HepG2 (cell line): ENCODE measurements around the gene KRTDAP. TPM values are rescaled to one million over a fixed set of nuclear protein-coding genes. Genes with fewer than 3 reads are reported as not detected.

Source experiments
- GFI1 ChIP-seq: sonication (generic); formaldehyde crosslinking; IDR thresholded peaks from 2 replicates; pipeline ENCODE4 v1.5.0; 2020; ENCODE audit warnings: missing genetic modification reagents, mild to moderate bottlenecking, borderline replicate concordance
- MBD4 ChIP-seq: IDR thresholded peaks from 2 replicates; pipeline ENCODE4 v1.6.1; 2012; ENCODE audit warnings: low read length, inconsistent platforms, borderline replicate concordance
- MTF1 ChIP-seq: sonication (generic); formaldehyde crosslinking; IDR thresholded peaks from 2 replicates; pipeline ENCODE4 v1.5.0; 2020; ENCODE audit warnings: missing genetic modification reagents
- MXD3 ChIP-seq: IDR thresholded peaks from 2 replicates; pipeline ENCODE4 v1.6.1; 2016; ENCODE audit warnings: mild to moderate bottlenecking, missing biosample characterization, missing genetic modification reagents
- PLSCR1 ChIP-seq: sonication (generic); formaldehyde crosslinking; IDR thresholded peaks from 2 replicates; pipeline ENCODE4 v1.5.0; 2020; ENCODE audit warnings: missing genetic modification reagents, mild to moderate bottlenecking, borderline replicate concordance
- PREB ChIP-seq: sonication (generic); formaldehyde crosslinking; IDR thresholded peaks from 2 replicates; pipeline ENCODE4 v1.4.0; 2020; ENCODE audit warnings: missing genetic modification reagents
- TBX2 ChIP-seq: sonication (generic); formaldehyde crosslinking; IDR thresholded peaks from 2 replicates; pipeline ENCODE4 v1.5.0; 2020; ENCODE audit warnings: missing genetic modification reagents, mild to moderate bottlenecking, borderline replicate concordance
- TEAD2 ChIP-seq: sonication (generic); formaldehyde crosslinking; IDR thresholded peaks from 2 replicates; pipeline ENCODE4 v1.9.0; 2021; ENCODE audit warnings: missing genetic modification reagents
- XRCC5 ChIP-seq: fragments of 200-400 bp; formaldehyde crosslinking; optimal IDR thresholded peaks from 2 replicates; pipeline ENCODE3; 2017; ENCODE audit warnings: mild to moderate bottlenecking, low read length
- ZBTB40 ChIP-seq, 2 experiments: fragments of 450-650 bp in 1 of 2; sonication (generic) in 1 of 2; formaldehyde crosslinking in 1 of 2; IDR thresholded peaks; 2 replicates each; pipeline versions ENCODE4 v1.6.1 to v1.8.0; 2016 to 2022; ENCODE audit warnings: antibody characterized with exemption in 1 of 2, mild to moderate bottlenecking in 1 of 2, missing genetic modification reagents in 1 of 2
- ZBTB49 ChIP-seq: sonication (generic); formaldehyde crosslinking; IDR thresholded peaks from 2 replicates; pipeline ENCODE4 v1.4.0; 2020; ENCODE audit warnings: missing genetic modification reagents, borderline replicate concordance
- ZNF30 ChIP-seq: sonication (generic); formaldehyde crosslinking; IDR thresholded peaks from 2 replicates; pipeline ENCODE4 v1.5.0; 2020; ENCODE audit warnings: mild to moderate bottlenecking, missing genetic modification reagents
- ZNF761 ChIP-seq: sonication (generic); formaldehyde crosslinking; conservative IDR thresholded peaks from 2 replicates; pipeline ENCODE4 v1.4.0; 2020; ENCODE audit warnings: mild to moderate bottlenecking, missing genetic modification reagents
- ZNF768 ChIP-seq: sonication (generic); formaldehyde crosslinking; IDR thresholded peaks from 2 replicates; pipeline ENCODE4 v1.4.0; 2020; ENCODE audit warnings: missing genetic modification reagents
- ZSCAN29 ChIP-seq: sonication (generic); formaldehyde crosslinking; conservative IDR thresholded peaks from 2 replicates; pipeline ENCODE4 v1.4.0; 2020; ENCODE audit warnings: mild to moderate bottlenecking, missing genetic modification reagents
- polyA plus RNA-seq, 8 experiments: library from polyadenylated mRNA; depleted of rRNA in 3 of 8; stranded (reverse) in 7 of 8; unstranded in 1 of 8; fragments of >200 nt; fragmentation: Illumina TruSeq in 4 of 8; extraction: Trizol in 4 of 8; gene quantifications; 2 replicates each; pipeline versions ENCODE4 v1.2.1 to v1.2.3, GENCODE V29; 2011 to 2016; ENCODE audit warnings: low read depth in 4 of 8, missing spikeins in 1 of 8, mixed read lengths in 1 of 8; ENCODE audit not compliant: insufficient read depth in 1 of 8
- total RNA-seq, 5 experiments: library from RNA; depleted of rRNA; stranded (reverse); fragments of >200 nt; fragmentation: Illumina TruSeq; extraction: Trizol; gene quantifications; 2 replicates each; pipeline ENCODE4 v1.2.3, GENCODE V29; 2016; ENCODE audit warnings: low read depth in 1 of 5

KRTDAP gene
- total and polyA plus RNA-seq, 2 of the 13 experiments (the other 11 are each of a cell fraction or from before 2014, with no cell fraction given), result 0.86 to 1.5 TPM

- no peak for TF ChIP-seq ZBTB49 (CRISPR knock-in tag)
- no peak for TF ChIP-seq ZNF768
- no peak for TF ChIP-seq ZNF761 (CRISPR knock-in tag)
- no peak for TF ChIP-seq GFI1 (CRISPR knock-in tag)
- TF ChIP-seq ZNF30 (CRISPR knock-in tag), result no peak
- no peak for TF ChIP-seq PREB (CRISPR knock-in tag)
- TF ChIP-seq MTF1 (CRISPR knock-in tag), result no peak
- no peak for TF ChIP-seq XRCC5
- TF ChIP-seq MXD3 (CRISPR knock-in tag), result no peak
- TF ChIP-seq ZSCAN29, result peak; percentile 19; the same call in 1 of the 2 replicates
- no peak for TF ChIP-seq TEAD2 (CRISPR knock-in tag)
- no peak for TF ChIP-seq ZBTB40 (IDR thresholded peaks at IDR 0.05)
- TF ChIP-seq ZBTB40 (CRISPR knock-in tag; IDR thresholded peaks at IDR 0.05), result no peak
- TF ChIP-seq MBD4, result no peak
- no peak for TF ChIP-seq PLSCR1 (CRISPR knock-in tag)
- no peak for TF ChIP-seq TBX2 (CRISPR knock-in tag)
Measured at GRCh38 chr19:35459414-35460082, 30.7 kb downstream of the KRTDAP start (continued).
